ENCODE results near the gene TTLL13. TPM values are rescaled to one million over a fixed set of nuclear protein-coding genes. Genes with fewer than 3 reads are reported as not detected.

TTLL13 gene
- total RNA-seq, 1 experiment from 2014 or later: 0.43 TPM

DNA sequence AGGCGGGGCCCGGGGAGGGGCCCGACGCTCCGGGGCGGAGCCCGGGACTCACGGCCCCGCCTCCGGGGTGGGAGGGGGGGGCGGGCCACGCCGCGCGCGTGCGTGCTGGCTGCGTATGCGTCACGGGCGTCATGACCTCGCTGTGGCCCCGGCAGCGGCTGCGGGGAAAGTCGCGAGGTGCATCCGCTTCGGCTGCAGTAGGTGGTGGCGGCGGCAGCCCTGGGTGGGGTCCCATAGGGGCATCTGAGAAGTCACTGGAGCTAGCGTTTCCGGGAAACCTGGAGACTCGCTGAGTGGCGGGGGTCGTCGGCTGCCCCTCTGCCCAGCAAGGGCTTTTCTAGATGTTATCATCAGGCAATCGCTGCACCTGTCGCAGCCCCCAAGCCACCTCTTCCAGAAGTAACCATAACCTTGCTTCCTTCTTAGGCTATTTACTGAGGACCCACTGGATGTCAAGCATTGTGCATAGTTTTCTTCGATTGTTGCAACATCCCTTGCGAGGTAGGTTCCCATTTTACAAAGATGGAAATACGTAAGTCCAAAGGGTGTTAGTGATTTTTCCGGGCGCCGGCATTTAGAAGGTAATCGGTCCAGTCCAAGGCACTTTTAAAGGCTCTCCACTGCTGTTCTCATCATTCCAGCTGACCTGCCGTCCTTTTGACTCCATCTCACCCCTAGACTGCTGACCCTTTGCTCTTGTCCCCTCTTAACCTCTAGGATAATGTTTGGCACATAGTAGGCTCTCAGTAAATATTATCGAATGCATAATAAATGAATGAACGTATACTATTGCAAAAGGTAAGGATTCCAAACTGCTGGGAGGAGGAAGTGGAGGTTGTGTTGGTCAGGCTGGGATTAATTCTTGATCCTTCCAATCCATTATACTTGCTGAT, 15.0 kb upstream of the TTLL13 start, which contains the start of gene GDPGP1:
Gene GDPGP1, plus strand, starts transcription at position 114 of the 893 bp plus-strand sequence. CDS start 6,700 bp downstream, outside the sequence.
- intact Hi-C loops (cut with micrococcal nuclease; ENCODE audit: unreplicated experiment): loop anchor here (1.0 to 5.0 kb wide), 2 partner anchors 31 to 48 kb away; partner anchors contain the start of gene NGRN
- Histone ChIP-seq H3K36me3 (ENCODE audit: control insufficient read depth, insufficient read depth, low read length) (no peaks in the 10 kb centered on the region; the same call in 1 of the 2 replicates), H3K9me3 (no peaks in the 10 kb centered on the region), H3K4me3 (ENCODE audit: low read depth, low read length) (peak within 1 kb of the TSS; percentile 63), H3K4me1 (no peaks in the 10 kb centered on the region; the same call in 1 of the 2 replicates), H3K27me3 (replicated peaks; ENCODE audit: control insufficient read depth, insufficient read depth, low read length) (no peaks in the 10 kb centered on the region)
- H3K9me3 Mint-ChIP-seq (ENCODE audit: unreplicated experiment): no peaks in the 10 kb centered on the region
- H3K27ac Mint-ChIP-seq (ENCODE audit: unreplicated experiment): peak within 1 kb of the TSS; percentile 88
- H3K27me3 Mint-ChIP-seq (ENCODE audit: insufficient read depth, unreplicated experiment): no peaks in the 10 kb centered on the region
- H3K36me3 Mint-ChIP-seq (ENCODE audit: insufficient read depth, unreplicated experiment): no peaks in the 10 kb centered on the region
- POLR2A ChIA-PET: interaction anchor here (0.5 to 1.9 kb wide), 20 partner anchors 10 to 494 kb away, joined by 3 to 23 read pairs (median 4); partner anchors contain the start of genes IQGAP1, NGRN, SEMA4B and TTLL13
- CTCF ChIA-PET: interaction anchor here (0.5 to 3.1 kb wide), 18 partner anchors 10 to 637 kb away, joined by 3 to 37 read pairs (median 4); partner anchors contain the start of gene TTLL13
- TF ChIP-seq, protein P1, sequence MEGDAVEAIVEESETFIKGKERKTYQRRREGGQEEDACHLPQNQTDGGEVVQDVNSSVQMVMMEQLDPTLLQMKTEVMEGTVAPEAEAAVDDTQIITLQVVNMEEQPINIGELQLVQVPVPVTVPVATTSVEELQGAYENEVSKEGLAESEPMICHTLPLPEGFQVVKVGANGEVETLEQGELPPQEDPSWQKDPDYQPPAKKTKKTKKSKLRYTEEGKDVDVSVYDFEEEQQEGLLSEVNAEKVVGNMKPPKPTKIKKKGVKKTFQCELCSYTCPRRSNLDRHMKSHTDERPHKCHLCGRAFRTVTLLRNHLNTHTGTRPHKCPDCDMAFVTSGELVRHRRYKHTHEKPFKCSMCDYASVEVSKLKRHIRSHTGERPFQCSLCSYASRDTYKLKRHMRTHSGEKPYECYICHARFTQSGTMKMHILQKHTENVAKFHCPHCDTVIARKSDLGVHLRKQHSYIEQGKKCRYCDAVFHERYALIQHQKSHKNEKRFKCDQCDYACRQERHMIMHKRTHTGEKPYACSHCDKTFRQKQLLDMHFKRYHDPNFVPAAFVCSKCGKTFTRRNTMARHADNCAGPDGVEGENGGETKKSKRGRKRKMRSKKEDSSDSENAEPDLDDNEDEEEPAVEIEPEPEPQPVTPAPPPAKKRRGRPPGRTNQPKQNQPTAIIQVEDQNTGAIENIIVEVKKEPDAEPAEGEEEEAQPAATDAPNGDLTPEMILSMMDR (IDR thresholded peaks at IDR 0.05; ENCODE audit: insufficient read depth in 1 of 2, low read depth in 1 of 2, low read length in 1 of 2, severe bottlenecking in 1 of 2, unreplicated experiment in 1 of 2): no peak
- TSS peak; percentile 76 for BruUV-seq (replicated peaks)
- peaks cover 16% of the 10 kb centered on the region for H3K4me1 Mint-ChIP-seq (ENCODE audit: low read depth, unreplicated experiment)
- no peak for DNase-seq
- peak within 1 kb of the TSS; percentile 80 for H3K4me3 Mint-ChIP-seq (ENCODE audit: unreplicated experiment)

DNA sequence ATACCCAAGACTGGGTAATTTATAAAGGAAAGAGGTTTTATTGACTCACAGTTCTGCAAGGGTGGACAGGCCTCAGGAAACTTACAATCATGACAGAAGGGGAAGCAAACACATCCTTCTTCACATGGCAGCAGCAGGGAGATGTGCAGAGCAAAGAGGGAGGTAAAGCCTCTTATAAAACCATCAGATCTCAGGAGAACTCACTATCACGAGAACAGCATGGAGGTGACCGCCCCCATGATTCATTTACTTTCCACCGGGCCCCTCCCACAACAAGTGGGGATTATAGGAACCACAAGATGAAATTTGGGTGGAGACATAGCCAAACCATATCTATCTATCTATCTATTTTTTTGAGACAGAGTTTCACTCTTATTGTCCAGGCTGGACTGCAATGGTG, 10.0 kb upstream of the TTLL13 start:
- no peaks in the 10 kb centered on the region for H3K9me3 Mint-ChIP-seq (ENCODE audit: unreplicated experiment)
- no peak for DNase-seq
- no peaks in the 10 kb centered on the region for H3K4me1 ChIP-seq
- POLR2A ChIA-PET: no interaction called here
- CTCF ChIA-PET: no interaction called here
- H3K9me3 ChIP-seq: no peaks in the 10 kb centered on the region
- H3K27me3 ChIP-seq (replicated peaks; ENCODE audit: control insufficient read depth, insufficient read depth, low read length): no peaks in the 10 kb centered on the region
- no peak overlapping the region for H3K4me3 ChIP-seq (ENCODE audit: low read depth, low read length)
- peaks cover 9% of the 10 kb centered on the region for H3K4me1 Mint-ChIP-seq (ENCODE audit: low read depth, unreplicated experiment)
- H3K27ac Mint-ChIP-seq (ENCODE audit: unreplicated experiment): no peak overlapping the region
- H3K27me3 Mint-ChIP-seq (ENCODE audit: insufficient read depth, unreplicated experiment): no peaks in the 10 kb centered on the region
- no peaks in the 10 kb centered on the region for H3K36me3 ChIP-seq (ENCODE audit: control insufficient read depth, insufficient read depth, low read length)
- H3K4me3 Mint-ChIP-seq (ENCODE audit: unreplicated experiment): no peak overlapping the region
- intact Hi-C loops (cut with micrococcal nuclease; ENCODE audit: unreplicated experiment): no loop called here
- TF ChIP-seq, protein P1 (IDR thresholded peaks at IDR 0.05; ENCODE audit: insufficient read depth in 1 of 2, low read depth in 1 of 2, low read length in 1 of 2, severe bottlenecking in 1 of 2, unreplicated experiment in 1 of 2): no peak
- no peaks in the 10 kb centered on the region for H3K36me3 Mint-ChIP-seq (ENCODE audit: insufficient read depth, unreplicated experiment)
- no TSS peak for BruUV-seq (replicated peaks)

GRCh38 chr15:90240856-90241255, 8.5 kb upstream of the TTLL13 start:
- H3K36me3 ChIP-seq (ENCODE audit: control insufficient read depth, insufficient read depth, low read length): no peaks in the 10 kb centered on the region
- H3K27me3 ChIP-seq (replicated peaks; ENCODE audit: control insufficient read depth, insufficient read depth, low read length): no peaks in the 10 kb centered on the region
- no peak for DNase-seq
- no peak overlapping the region for H3K4me3 Mint-ChIP-seq (ENCODE audit: unreplicated experiment)
- TF ChIP-seq, protein P1 (IDR thresholded peaks at IDR 0.05; ENCODE audit: insufficient read depth in 1 of 2, low read depth in 1 of 2, low read length in 1 of 2, severe bottlenecking in 1 of 2, unreplicated experiment in 1 of 2): no peak
- H3K4me3 ChIP-seq (ENCODE audit: low read depth, low read length): no peak overlapping the region
- no peaks in the 10 kb centered on the region for H3K27me3 Mint-ChIP-seq (ENCODE audit: insufficient read depth, unreplicated experiment)
- H3K9me3 Mint-ChIP-seq (ENCODE audit: unreplicated experiment): no peaks in the 10 kb centered on the region
- H3K4me1 ChIP-seq: no peaks in the 10 kb centered on the region
- H3K27ac Mint-ChIP-seq (ENCODE audit: unreplicated experiment): no peak overlapping the region
- H3K36me3 Mint-ChIP-seq (ENCODE audit: insufficient read depth, unreplicated experiment): no peaks in the 10 kb centered on the region
- ChIA-PET POLR2A (no interaction called here), CTCF (no interaction called here)
- H3K9me3 ChIP-seq: no peaks in the 10 kb centered on the region
- H3K4me1 Mint-ChIP-seq (ENCODE audit: low read depth, unreplicated experiment): no peaks in the 10 kb centered on the region
- intact Hi-C loops (cut with micrococcal nuclease; ENCODE audit: unreplicated experiment): no loop called here
- BruUV-seq (replicated peaks): no TSS peak

All from Caco-2 (cell line).